Measurements from ENCODE around the gene GALNT14. TPM values are rescaled to one million over a fixed set of nuclear protein-coding genes. Genes with fewer than 3 reads are reported as not detected.

Gene GALNT14
- total RNA-seq, 1 donor from 2014 or later: 2.1 TPM

DNA sequence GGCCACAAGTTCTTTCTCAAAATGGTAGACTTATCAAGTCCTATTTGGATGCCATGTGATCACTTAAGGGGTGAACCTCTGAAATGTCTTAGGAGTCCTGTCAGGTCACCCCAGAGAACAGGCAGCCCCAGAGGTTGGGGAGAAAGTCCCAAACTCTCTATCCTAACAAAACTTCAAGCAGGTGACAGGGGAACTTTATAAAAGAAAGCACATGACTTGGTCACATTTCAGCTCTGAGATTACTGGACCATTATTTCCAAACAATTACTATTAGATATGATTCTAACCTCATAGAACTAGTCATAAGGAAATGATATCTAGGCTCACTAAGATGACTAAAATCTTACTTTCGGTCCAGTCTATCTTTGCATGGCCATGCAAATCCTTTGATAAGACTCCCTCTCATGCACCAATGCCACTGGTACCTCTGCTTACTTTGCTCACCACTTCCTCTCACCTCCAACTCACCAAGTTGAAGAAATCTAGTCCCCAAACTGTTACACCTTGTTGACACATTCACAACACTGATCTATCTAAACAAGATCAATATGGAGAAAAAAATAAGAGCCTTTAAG, 107.0 kb downstream of the GALNT14 start:
- Mint-ChIP-seq H3K9me3 (ENCODE audit: unreplicated experiment) (peaks cover 8% of the 10 kb centered on the region), H3K27ac (ENCODE audit: unreplicated experiment) (no peak overlapping the region), H3K4me1 (ENCODE audit: low read depth, unreplicated experiment) (no peaks in the 10 kb centered on the region), H3K27me3 (ENCODE audit: low read depth, unreplicated experiment) (peaks cover 10% of the 10 kb centered on the region), H3K4me3 (ENCODE audit: unreplicated experiment) (no peak overlapping the region), H3K36me3 (ENCODE audit: low read depth, unreplicated experiment) (peaks cover 2% of the 10 kb centered on the region)
- Histone ChIP-seq H3K4me1 (ENCODE audit: insufficient read depth, low read length) (no peaks in the 10 kb centered on the region), H3K27me3 (ENCODE audit: insufficient read depth, low read length) (no peaks in the 10 kb centered on the region), H3K9me3 (ENCODE audit: insufficient read depth, low read depth, low read length) (no peaks in the 10 kb centered on the region), H2AFZ (ENCODE audit: low read depth, low read length) (no peak overlapping the region), H4K20me1 (ENCODE audit: insufficient read depth, low read length) (no peaks in the 10 kb centered on the region), H3K9ac (ENCODE audit: low read length) (no peak overlapping the region), H3K79me2 (ENCODE audit: insufficient read depth, low read length) (no peaks in the 10 kb centered on the region), H3K4me2 (ENCODE audit: low read length) (no peak overlapping the region), H3K4me3 (ENCODE audit: insufficient read depth, low read depth, low read length) (no peak overlapping the region), H3K27ac (ENCODE audit: low read depth, low read length) (no peak overlapping the region), H3K36me3 (ENCODE audit: insufficient read depth, low read length) (no peaks in the 10 kb centered on the region)
- FAIRE-seq: no peak
- DNase-seq (ENCODE audit: low read depth): no peak
- TF ChIP-seq EZH2 (IDR thresholded peaks at IDR 0.05; ENCODE audit: insufficient read depth, low read length): no peak
- TF ChIP-seq, protein P1, sequence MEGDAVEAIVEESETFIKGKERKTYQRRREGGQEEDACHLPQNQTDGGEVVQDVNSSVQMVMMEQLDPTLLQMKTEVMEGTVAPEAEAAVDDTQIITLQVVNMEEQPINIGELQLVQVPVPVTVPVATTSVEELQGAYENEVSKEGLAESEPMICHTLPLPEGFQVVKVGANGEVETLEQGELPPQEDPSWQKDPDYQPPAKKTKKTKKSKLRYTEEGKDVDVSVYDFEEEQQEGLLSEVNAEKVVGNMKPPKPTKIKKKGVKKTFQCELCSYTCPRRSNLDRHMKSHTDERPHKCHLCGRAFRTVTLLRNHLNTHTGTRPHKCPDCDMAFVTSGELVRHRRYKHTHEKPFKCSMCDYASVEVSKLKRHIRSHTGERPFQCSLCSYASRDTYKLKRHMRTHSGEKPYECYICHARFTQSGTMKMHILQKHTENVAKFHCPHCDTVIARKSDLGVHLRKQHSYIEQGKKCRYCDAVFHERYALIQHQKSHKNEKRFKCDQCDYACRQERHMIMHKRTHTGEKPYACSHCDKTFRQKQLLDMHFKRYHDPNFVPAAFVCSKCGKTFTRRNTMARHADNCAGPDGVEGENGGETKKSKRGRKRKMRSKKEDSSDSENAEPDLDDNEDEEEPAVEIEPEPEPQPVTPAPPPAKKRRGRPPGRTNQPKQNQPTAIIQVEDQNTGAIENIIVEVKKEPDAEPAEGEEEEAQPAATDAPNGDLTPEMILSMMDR (IDR thresholded peaks at IDR 0.05; ENCODE audit: insufficient read depth, low read depth, low read length): no peak

DNA sequence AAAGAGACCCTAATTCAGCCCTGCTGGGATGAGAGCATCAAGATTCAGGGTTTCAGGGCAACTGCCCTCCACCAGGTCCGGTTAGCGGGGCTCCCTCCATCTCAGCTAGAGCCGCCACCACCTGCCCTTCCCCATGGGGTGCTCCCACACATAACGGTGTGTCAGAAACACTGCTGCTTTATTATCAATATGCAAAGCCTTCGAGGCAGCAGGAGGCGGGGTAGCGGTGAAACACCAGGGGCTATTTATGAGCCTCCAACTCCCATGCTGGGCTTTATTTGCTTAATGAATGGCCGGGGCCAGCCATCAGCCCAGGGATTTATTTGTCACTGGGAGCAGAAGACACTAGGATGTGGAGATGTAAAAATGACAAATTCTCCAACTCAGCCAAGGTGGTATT, 109.8 kb downstream of the GALNT14 start:
- no peaks in the 10 kb centered on the region for H3K9me3 ChIP-seq (ENCODE audit: insufficient read depth, low read depth, low read length)
- TF ChIP-seq, protein P1 (IDR thresholded peaks at IDR 0.05; ENCODE audit: insufficient read depth, low read depth, low read length): no peak
- no peak for TF ChIP-seq EZH2 (IDR thresholded peaks at IDR 0.05; ENCODE audit: insufficient read depth, low read length)
- Mint-ChIP-seq H3K9me3 (ENCODE audit: unreplicated experiment) (peaks cover 5% of the 10 kb centered on the region), H3K27me3 (ENCODE audit: low read depth, unreplicated experiment) (peaks cover 15% of the 10 kb centered on the region), H3K36me3 (ENCODE audit: low read depth, unreplicated experiment) (peaks cover 1% of the 10 kb centered on the region), H3K4me1 (ENCODE audit: low read depth, unreplicated experiment) (no peaks in the 10 kb centered on the region), H3K4me3 (ENCODE audit: unreplicated experiment) (no peak overlapping the region), H3K27ac (ENCODE audit: unreplicated experiment) (no peak overlapping the region)
- DNase-seq (ENCODE audit: low read depth) (no peak), FAIRE-seq (no peak)
- no peaks in the 10 kb centered on the region for H3K27me3 ChIP-seq (ENCODE audit: insufficient read depth, low read length)
- H3K4me2 ChIP-seq (ENCODE audit: low read length): no peak overlapping the region
- H3K36me3 ChIP-seq (ENCODE audit: insufficient read depth, low read length): no peaks in the 10 kb centered on the region
- H3K79me2 ChIP-seq (ENCODE audit: insufficient read depth, low read length): no peaks in the 10 kb centered on the region
- H3K9ac ChIP-seq (ENCODE audit: low read length): no peak overlapping the region
- no peak overlapping the region for H2AFZ ChIP-seq (ENCODE audit: low read depth, low read length)
- no peaks in the 10 kb centered on the region for H4K20me1 ChIP-seq (ENCODE audit: insufficient read depth, low read length)
- no peak overlapping the region for H3K4me3 ChIP-seq (ENCODE audit: insufficient read depth, low read depth, low read length)
- no peak overlapping the region for H3K27ac ChIP-seq (ENCODE audit: low read depth, low read length)
- H3K4me1 ChIP-seq (ENCODE audit: insufficient read depth, low read length): no peaks in the 10 kb centered on the region

DNA sequence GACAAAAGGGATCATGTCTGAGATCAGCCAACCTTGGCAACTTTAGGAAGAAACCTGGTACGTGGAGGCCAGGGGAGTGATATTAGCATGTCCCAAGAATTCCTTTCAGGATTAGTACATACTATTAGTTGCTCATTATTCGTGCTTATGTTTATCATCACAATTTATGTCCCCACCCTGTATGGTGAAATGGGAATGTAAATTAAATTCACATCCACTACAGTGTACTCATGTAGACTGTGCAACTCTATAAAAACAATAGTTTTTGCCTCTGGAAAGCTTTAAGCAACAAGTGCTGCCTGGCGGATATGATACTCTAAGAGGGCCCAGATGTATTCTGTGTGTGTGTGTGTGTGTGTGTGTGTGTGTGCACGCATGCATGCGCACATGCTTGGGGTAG, 110.7 kb downstream of the GALNT14 start:
- H3K4me1 ChIP-seq (ENCODE audit: insufficient read depth, low read length): no peaks in the 10 kb centered on the region
- Mint-ChIP-seq H3K36me3 (ENCODE audit: low read depth, unreplicated experiment) (no peaks in the 10 kb centered on the region), H3K9me3 (ENCODE audit: unreplicated experiment) (peaks cover 5% of the 10 kb centered on the region), H3K4me1 (ENCODE audit: low read depth, unreplicated experiment) (no peaks in the 10 kb centered on the region), H3K27me3 (ENCODE audit: low read depth, unreplicated experiment) (peaks cover 12% of the 10 kb centered on the region), H3K4me3 (ENCODE audit: unreplicated experiment) (no peak overlapping the region), H3K27ac (ENCODE audit: unreplicated experiment) (no peak overlapping the region)
- DNase-seq (ENCODE audit: low read depth) (no peak), FAIRE-seq (no peak)
- H3K4me2 ChIP-seq (ENCODE audit: low read length): no peak overlapping the region
- no peak overlapping the region for H3K4me3 ChIP-seq (ENCODE audit: insufficient read depth, low read depth, low read length)
- no peak for TF ChIP-seq EZH2 (IDR thresholded peaks at IDR 0.05; ENCODE audit: insufficient read depth, low read length)
- TF ChIP-seq, protein P1 (IDR thresholded peaks at IDR 0.05; ENCODE audit: insufficient read depth, low read depth, low read length): no peak
- H3K27ac ChIP-seq (ENCODE audit: low read depth, low read length): no peak overlapping the region
- H3K9me3 ChIP-seq (ENCODE audit: insufficient read depth, low read depth, low read length): no peaks in the 10 kb centered on the region
- H3K27me3 ChIP-seq (ENCODE audit: insufficient read depth, low read length): no peaks in the 10 kb centered on the region
- H3K9ac ChIP-seq (ENCODE audit: low read length): no peak overlapping the region
- H2AFZ ChIP-seq (ENCODE audit: low read depth, low read length): no peak overlapping the region
- no peaks in the 10 kb centered on the region for H3K79me2 ChIP-seq (ENCODE audit: insufficient read depth, low read length)
- no peaks in the 10 kb centered on the region for H3K36me3 ChIP-seq (ENCODE audit: insufficient read depth, low read length)
- no peaks in the 10 kb centered on the region for H4K20me1 ChIP-seq (ENCODE audit: insufficient read depth, low read length)
